Uterus (tissue), 2 donors: ENCODE measurements around the gene TMEM219.

ENCODE experiments used
- CTCF ChIP-seq, 4 experiments: fragments of 200-600 bp in 2 of 4; fragments of 450-650 bp in 2 of 4; sonication (generic) in 2 of 4; IDR thresholded peaks; one replicate each; pipeline ENCODE4 v1.5.1; 2016 to 2019; ENCODE audit warnings: antibody characterized with exemption in 4 of 4, mild to moderate bottlenecking in 2 of 4, moderate library complexity in 1 of 4
- POLR2A ChIP-seq, 2 donors: fragments of 450-650 bp; IDR thresholded peaks; one replicate each; pipeline ENCODE4 v1.6.1; 2016; ENCODE audit warnings: antibody characterized with exemption in 2 of 2, mild to moderate bottlenecking in 1 of 2, moderate library complexity in 1 of 2

GRCh38 chr16:29986931-29987330 lies 25.1 kb downstream of the TMEM219 start:
- TF ChIP-seq POLR2A (IDR thresholded peaks at IDR 0.05) (no peak), CTCF (IDR thresholded peaks at IDR 0.05) (no peak)
